ENCODE measurements around the gene SAP30BP. TPM values are rescaled to one million over a fixed set of nuclear protein-coding genes. Genes with fewer than 3 reads are reported as not detected.

The SAP30BP gene
- polyA plus RNA-seq, 2 of the 4 experiments (the other 2 are of a cell fraction), result 103 to 139 TPM

DNA sequence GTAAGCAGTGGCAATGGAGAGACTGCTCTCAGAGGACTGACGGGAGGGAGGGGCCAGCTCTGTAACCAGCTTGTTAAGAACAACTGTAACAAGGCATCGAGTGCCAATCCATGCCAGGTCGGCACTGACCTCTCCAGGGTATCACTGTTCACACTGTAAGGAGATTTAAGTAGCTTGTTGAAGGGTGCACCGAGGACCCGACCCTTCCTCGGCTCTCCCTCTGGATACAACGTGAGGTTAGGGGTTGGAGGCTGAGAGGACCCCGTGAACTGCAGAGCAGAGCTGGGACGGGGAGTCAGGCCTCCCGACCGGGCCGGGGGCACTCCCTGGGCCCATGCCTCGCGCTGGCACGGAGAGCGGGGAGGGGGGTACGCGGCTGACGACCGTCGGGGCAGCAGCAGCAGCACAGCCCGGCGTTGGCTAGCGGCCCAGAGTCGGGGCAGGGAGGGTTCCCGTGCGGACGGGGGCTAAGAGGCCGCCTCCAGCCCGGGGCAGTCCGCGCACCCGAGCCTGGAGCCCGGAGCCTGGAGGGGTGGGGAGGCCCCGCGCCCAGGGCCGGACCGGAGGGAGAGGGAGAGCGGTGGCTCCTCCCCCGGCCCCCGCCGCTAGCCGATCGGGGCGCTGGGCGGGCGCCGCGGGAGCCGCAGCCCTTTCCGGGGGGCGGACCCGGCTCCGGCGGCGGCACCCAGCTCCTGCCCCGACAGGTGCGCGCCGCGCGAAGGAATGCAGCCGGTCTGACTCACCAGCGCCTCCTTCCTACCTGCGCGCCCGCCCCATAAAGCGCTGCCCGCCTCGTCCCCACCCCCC lies 53.7 kb downstream of the SAP30BP start, which contains the start of gene ITGB4 (continued):
- TF ChIP-seq JUNB (IDR thresholded peaks at IDR 0.05) (no peak), ZFP36 (IDR thresholded peaks at IDR 0.05; ENCODE audit: borderline replicate concordance, partially characterized antibody) (no peak), ZSCAN20 (CRISPR knock-in tag; IDR thresholded peaks at IDR 0.05) (no peak), CHD2 (IDR thresholded peaks at IDR 0.05; ENCODE audit: low read length, partially characterized antibody) (no peak), REST (IDR thresholded peaks at IDR 0.05) (no peak), KDM1A (IDR thresholded peaks at IDR 0.05; ENCODE audit: low read depth) (no peak), CHD4 (IDR thresholded peaks at IDR 0.05; ENCODE audit: borderline replicate concordance) (no peak), RNF2 (IDR thresholded peaks at IDR 0.05; ENCODE audit: borderline replicate concordance, low read depth) (0 out of 2 replicates have a peak, but pooled peaks have one; percentile 30)
- TF ChIP-seq, protein P1, sequence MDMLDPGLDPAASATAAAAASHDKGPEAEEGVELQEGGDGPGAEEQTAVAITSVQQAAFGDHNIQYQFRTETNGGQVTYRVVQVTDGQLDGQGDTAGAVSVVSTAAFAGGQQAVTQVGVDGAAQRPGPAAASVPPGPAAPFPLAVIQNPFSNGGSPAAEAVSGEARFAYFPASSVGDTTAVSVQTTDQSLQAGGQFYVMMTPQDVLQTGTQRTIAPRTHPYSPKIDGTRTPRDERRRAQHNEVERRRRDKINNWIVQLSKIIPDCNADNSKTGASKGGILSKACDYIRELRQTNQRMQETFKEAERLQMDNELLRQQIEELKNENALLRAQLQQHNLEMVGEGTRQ (IDR thresholded peaks at IDR 0.05), result no peak
- TF ChIP-seq, protein P2, sequence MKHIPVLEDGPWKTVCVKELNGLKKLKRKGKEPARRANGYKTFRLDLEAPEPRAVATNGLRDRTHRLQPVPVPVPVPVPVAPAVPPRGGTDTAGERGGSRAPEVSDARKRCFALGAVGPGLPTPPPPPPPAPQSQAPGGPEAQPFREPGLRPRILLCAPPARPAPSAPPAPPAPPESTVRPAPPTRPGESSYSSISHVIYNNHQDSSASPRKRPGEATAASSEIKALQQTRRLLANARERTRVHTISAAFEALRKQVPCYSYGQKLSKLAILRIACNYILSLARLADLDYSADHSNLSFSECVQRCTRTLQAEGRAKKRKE (CRISPR knock-in tag; IDR thresholded peaks at IDR 0.05; ENCODE audit: low read depth), result no peak
- TF ChIP-seq, protein P3, sequence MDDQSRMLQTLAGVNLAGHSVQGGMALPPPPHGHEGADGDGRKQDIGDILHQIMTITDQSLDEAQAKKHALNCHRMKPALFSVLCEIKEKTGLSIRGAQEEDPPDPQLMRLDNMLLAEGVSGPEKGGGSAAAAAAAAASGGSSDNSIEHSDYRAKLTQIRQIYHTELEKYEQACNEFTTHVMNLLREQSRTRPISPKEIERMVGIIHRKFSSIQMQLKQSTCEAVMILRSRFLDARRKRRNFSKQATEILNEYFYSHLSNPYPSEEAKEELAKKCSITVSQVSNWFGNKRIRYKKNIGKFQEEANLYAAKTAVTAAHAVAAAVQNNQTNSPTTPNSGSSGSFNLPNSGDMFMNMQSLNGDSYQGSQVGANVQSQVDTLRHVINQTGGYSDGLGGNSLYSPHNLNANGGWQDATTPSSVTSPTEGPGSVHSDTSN (IDR thresholded peaks at IDR 0.05), result no peak

DNA sequence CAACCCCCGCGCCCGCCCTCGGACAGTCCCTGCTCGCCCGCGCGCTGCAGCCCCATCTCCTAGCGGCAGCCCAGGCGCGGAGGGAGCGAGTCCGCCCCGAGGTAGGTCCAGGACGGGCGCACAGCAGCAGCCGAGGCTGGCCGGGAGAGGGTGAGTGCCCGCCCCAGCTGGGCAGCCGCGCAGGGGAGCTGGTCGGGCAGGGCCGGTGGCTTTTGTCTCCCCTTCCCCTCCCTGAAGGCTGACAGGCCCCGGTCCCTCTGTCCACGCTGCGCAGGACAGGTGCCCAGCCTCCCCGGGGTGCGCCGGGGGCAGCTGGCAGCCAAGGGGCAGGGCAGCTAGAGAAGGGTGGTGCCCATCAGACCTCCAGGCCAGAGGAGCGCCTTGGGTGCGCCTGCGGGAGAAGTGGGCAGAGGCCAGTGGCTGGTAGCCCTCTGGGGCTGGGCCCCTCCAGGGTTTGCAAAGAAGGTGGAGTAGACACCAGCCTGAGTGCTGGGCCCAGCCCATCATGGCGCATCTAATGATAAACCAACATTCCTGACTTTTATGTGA lies 54.4 kb downstream of the SAP30BP start:
- H3K27ac ChIP-seq, result peak overlapping the region; percentile 93 to 94
- POLR2A ChIA-PET, result interaction anchor here (1.2 to 1.7 kb wide), 4 partner anchors 15 to 59 kb away, joined by 4 to 7 read pairs (median 6); partner anchors contain the start of genes RECQL5 and SAP30BP
- CTCF ChIA-PET, result interaction anchor here (1.1 to 11.7 kb wide), 11 partner anchors 8 to 152 kb away, joined by 3 to 186 read pairs (median 3); partner anchors contain the start of genes GALK1 and SMIM5
- DNase-seq (ENCODE audit: low read depth in 1 of 2, low spot score in 1 of 2) (peak in 1 of 2 experiments; percentile 76), ATAC-seq (peak; percentile 74 to 83), FAIRE-seq (no peak)
- peaks cover 35% of the 10 kb centered on the region for H3K4me1 ChIP-seq
- 53% methylated on average over 6 of the region's 33 CpGs for WGBS (ENCODE audit: missing lambda C conversion rate)
- H3K4me3 ChIP-seq, result peak overlapping the region; percentile 57
- no peaks in the 10 kb centered on the region for H3K9me3 ChIP-seq
- peak overlapping the region; percentile 87 for H3K4me2 ChIP-seq
- TF ChIP-seq SMC3 (IDR thresholded peaks at IDR 0.05) (0 out of 3 replicates have a peak, but pooled peaks have one; percentile 3), RFX5 (IDR thresholded peaks at IDR 0.05) (no peak), HOXB13 (CRISPR knock-in tag; IDR thresholded peaks at IDR 0.05; ENCODE audit: low read depth) (no peak), JUN (IDR thresholded peaks at IDR 0.05) (peak in 1 of 2 experiments; percentile 37; a peak in 2 of 5 replicates)
- TF ChIP-seq, protein P4, sequence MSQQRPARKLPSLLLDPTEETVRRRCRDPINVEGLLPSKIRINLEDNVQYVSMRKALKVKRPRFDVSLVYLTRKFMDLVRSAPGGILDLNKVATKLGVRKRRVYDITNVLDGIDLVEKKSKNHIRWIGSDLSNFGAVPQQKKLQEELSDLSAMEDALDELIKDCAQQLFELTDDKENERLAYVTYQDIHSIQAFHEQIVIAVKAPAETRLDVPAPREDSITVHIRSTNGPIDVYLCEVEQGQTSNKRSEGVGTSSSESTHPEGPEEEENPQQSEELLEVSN (IDR thresholded peaks at IDR 0.05; ENCODE audit: borderline replicate concordance, low read depth), result no peak

Data from A549 (cell line).